GM18502 (cell line): ENCODE results near the gene UBE3C.
A peak's percentile ranks its signal among the peaks of the same experiment; 100 is the strongest.
"Not testable (repeated sequence)": the region's sequence is repeated elsewhere in the genome, so short reads cannot be mapped to it uniquely, and the experiment has no call there.

ENCODE experiments used
- ATAC-seq: cut with Tn5 transposase; IDR thresholded peaks from one replicate; pipeline ENCODE4 v1.9.1; 2021; ENCODE audit warnings: mild to moderate bottlenecking; ENCODE audit not compliant: unreplicated experiment, poor library complexity

The UBE3C gene

DNA sequence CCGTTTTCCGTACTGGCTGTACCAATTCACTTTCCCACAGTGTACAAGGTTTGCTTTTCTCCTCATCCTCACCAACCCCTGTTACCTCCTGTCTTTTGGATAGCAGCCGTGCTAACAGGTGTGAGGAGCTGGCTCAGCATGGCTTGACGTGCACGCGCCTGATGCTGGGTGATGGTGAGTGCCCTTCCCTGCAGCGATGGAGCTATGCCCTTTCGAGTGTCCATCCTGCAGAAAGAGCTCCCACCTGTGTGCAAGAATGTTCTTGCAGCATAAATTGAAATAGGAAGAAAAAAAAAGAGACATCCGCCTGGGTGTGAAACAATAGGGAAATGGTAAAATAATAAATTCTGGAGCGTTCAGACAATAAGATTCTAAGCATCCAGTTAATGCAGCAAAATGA lies 9.5 kb upstream of the UBE3C start:
- ATAC-seq: no peak

DNA sequence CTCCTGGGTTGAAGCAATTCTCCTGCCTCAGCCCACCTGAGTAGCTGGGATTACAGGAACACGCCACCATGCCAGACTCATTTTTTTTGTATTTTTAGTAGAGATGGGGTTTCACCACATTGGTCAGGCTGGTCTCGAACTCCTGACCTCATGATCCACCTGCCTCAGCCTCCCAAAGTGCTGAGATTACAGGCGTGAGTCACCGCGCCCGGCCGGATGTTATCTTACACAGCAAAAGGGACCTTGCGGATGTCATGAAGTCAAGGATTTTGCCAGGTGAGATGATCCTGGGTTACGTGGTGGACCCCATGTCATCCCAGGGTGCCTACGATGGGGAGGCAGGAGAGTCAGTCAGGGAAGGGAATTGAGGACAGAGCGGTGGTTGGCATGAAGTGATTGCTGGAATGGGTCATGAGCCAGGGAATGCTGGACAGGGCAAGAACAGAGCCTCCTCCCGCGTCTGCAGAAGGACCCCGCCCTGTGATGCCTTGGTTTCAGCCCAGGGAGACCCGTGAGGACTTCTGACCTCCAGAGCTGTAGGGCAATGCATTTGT lies 8.7 kb upstream of the UBE3C start:
- ATAC-seq: no peak

DNA sequence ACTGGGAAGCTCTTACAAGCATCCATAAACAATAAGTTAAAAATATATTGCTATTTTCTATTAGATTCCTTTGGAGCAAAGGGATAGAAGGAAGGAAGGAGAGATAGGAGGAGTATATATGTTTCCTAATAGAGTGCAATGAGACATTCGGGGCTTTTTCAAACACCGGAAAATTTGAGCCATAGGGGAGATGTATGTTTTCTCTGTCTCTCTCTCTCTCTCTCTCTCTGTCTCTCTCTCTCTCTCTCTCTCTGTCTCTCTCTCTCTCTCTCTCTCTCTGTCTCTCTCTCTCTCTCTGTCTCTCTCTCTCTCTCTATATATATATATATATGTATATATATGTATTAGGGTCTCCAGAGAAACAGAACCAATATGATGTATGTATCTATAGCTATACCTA lies 7.9 kb upstream of the UBE3C start:
- not testable (repeated sequence) for ATAC-seq

DNA sequence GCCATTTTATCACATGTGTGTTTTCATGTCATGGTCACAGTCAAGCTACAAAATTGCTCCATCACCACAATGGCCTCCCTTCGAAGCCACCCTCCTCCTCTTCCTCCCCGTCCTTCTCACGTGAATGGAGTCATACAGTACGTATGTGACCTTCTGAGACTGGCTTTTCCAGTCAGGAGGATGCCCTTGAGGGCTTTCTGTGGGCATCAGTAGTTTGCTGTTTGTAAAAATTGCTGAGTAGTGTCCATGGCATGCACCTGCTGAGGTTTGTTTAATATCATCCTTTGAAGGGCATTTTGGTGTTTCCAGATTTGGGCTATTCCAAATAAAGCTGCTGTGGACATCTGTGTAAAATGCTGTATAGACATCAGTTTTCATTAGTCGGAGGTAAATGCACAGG lies 5.9 kb upstream of the UBE3C start:
- no peak for ATAC-seq

DNA sequence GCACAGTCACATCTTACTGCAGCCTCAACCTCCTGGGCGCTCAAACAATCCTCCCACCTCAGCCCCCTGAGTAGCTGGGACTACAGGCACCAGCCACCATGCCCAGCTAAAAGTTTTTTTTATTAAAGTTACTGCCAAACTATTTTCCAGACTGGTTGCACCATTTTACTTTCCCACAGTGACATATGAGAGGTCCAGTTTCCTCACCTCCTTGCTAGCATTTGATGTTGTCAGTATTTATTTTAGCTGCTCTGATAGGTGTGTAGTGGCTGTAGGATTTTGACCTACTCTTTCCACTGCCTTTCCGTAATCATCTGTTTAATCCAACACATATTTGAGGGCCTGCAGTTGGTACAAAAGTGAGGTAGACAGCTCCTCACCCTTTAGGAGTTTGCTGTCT lies 5.4 kb upstream of the UBE3C start:
- no peak for ATAC-seq

DNA sequence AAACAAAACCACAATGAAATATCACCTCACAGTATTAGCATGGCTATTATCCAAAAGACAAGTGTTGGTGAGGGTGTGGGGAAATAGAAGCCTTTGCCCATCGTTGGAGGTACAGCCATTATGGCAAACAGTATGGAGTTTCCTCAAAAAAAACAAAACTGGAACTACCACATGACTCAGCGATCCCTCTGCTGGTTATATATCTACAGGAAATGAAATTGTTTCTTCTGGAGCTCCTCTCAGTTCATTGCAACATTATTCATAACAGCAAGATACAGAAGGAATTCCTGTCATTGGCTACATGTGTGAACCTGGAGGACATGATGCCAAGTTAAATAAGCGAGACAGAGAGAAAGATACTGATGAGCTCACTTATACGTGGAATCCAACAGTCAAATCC lies 2.4 kb upstream of the UBE3C start:
- ATAC-seq: no peak

DNA sequence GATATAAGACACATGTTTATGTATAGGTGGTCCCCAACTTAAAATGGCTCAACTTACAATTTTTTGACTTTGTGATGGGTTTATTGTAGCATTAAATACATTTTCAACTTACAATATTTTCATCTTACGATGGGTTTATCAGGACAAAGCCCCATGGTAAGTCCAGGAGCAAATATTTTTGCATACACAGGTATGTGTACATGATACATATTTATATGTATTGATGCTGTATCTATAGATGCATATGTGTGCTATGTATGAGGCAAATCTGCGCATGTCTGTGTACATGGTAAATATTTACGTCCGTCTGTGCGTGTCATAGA lies 664 bp upstream of the UBE3C start:
- ATAC-seq: no peak

DNA sequence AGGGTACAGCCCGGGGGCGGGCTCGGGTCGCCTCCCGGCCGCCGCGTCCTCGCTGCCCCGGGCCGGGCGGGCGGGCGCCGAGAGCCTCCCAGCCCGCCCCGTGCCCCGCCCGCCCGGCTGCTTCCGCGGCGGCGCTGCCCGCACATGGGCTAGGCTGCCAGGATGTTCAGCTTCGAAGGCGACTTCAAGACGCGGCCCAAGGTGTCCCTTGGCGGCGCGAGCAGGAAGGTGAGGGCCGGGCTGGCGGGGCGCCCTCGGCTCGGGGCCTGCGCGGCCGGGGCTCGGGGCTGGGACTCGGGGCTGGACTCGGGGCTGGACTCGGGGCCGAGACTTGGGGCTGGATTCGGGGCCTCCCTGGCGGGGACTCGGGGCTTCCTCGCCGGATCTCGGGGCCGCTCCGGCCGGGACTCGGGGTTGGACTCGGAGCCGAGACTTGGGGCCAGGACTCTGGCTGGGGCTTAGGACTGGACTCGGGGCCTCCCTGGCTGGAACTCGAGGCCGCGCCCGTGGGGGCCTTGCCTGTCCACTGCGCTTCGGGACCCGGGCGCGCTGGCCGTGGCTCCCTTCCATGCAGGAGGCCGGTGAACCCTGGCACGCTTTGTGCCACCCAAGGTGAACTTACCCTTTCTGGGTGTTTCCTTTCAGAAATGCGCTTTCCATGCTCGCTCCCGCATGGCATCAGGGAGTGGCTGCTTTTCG lies 534 bp downstream of the UBE3C start:
- peak; percentile 62 for ATAC-seq

DNA sequence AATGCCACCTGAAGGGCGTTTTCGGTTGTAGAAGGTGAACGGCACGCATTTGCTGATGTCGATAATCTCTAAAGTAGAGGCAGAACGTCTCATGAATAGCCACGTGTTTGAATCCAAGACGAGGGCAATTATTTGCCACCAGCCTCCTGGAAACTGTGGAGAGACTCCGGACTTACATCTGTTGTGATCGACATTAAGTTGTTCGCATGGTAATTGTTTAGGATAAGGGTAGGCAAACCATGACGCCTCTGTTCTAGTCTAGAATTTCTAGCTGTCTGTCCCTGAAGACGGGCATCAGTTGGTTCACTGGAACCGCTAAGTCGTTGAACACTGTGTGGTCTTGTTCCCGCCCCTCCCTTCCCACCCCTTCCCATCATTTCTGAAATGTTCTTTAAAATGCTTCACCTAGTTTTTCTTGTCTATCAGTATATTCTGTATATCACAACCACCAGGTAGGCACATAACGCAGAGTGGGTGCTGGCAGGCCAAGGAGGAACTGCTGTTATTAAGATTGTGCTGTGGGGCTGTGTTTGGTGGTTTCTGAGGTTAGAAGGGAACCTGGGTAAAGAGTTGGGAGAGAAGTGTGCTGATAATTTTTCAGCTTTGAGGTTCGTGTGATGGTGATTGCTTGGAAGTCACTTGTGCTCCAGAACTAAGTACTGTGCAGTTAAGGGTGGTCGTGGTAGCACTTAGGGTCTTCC lies 1.2 kb downstream of the UBE3C start:
- ATAC-seq: no peak

DNA sequence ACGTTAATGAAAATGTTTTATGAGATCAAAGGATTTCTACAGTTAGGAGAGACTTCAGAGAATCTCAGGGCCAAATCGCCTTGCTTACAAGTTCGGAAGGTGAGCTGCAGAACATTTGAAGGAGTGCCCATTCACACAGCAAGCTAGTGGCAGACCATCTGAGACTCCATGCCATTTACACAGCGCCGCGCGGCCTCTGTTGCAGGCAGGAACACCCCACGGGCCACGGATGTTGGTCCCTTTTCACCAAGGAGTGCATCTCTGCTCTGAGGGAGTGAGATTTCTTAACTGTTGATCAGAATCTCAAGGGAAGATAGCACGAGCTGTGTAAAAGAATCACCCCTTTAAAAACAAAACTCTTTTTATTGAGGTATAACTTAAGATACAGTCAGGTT lies 1.8 kb downstream of the UBE3C start:
- ATAC-seq: no peak

DNA sequence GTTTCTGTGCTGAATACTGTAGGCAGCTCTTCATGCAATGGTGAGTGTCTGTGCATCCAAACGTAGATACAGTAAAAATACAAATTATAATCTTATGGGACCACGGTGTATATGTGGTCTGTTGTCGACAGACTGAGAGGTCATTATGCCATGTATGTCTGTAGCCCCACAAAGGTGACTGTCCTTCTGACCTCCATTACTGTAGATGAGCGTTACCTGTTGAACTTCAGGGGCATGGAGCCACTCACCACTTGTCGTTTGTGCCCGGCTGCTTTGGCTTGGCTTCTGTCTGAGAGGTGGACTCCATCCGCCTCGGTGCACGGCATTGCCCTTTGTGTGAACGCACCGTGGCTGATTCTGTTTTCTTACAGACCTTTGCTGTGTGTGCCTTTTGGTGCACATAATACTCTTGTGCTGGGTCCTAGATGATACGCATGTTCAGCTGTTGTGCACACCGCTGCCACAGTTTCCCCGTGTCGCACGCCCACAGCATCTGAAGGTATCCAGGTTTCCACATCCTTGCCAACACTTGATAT lies 2.9 kb downstream of the UBE3C start:
- no peak for ATAC-seq

DNA sequence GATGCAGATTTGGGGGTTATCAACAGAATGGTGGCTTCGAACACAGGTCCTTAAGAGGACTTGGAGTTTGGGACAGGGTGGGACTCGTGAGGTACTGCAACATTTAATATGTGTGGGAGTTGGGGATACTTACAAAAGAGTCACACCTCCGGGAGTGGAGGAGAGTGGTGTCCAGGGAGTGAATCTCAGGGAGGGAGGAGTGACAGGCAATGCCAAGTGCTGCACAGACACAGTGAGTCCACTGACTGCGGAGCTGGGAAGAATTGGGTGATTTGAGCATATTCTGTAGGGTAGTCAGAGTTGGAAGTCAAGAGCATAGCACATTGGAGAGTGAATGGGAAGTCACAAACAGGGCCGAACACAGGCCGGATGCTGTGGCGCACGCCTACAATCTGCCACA lies 5.1 kb downstream of the UBE3C start:
- no peak for ATAC-seq

DNA sequence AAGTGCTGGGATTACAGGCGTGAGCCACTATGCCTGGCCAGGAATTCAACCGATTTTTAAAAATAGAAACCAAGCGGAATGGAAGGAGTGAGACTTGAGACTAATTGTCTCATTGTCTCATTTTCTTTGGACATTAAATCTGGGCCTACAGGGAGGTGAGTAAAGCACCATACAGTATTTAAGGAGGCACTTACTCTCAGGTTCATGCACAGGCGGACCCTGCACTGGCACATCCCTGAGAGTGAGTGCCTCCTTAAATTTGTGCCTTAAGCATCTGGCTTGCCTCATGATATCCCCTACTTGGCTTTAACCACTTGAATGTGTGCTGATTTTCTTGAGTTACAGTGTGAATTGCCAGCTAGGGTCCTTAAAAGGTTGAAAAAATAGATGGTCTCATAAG lies 10.6 kb downstream of the UBE3C start:
- no peak for ATAC-seq

DNA sequence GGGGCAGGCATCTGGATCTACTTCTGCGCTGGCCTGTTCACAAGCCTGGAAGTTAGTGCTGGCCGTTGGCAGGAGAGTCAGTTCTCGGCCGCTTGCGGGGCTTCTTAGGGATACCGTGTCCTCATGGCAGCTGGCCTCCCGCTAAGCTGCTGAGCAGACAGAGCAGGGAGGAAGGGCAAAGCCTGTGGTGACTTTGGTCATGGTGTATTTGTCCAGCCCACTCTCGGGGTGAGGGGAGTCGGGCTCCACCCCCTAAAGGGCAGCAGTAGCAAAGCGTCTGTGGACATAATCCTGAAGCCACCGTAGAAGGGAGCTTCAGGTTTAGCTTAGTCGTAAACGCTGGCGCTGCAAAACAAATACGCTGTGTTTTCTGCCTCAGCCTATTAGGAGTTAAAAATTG lies 12.2 kb downstream of the UBE3C start:
- ATAC-seq: no peak

DNA sequence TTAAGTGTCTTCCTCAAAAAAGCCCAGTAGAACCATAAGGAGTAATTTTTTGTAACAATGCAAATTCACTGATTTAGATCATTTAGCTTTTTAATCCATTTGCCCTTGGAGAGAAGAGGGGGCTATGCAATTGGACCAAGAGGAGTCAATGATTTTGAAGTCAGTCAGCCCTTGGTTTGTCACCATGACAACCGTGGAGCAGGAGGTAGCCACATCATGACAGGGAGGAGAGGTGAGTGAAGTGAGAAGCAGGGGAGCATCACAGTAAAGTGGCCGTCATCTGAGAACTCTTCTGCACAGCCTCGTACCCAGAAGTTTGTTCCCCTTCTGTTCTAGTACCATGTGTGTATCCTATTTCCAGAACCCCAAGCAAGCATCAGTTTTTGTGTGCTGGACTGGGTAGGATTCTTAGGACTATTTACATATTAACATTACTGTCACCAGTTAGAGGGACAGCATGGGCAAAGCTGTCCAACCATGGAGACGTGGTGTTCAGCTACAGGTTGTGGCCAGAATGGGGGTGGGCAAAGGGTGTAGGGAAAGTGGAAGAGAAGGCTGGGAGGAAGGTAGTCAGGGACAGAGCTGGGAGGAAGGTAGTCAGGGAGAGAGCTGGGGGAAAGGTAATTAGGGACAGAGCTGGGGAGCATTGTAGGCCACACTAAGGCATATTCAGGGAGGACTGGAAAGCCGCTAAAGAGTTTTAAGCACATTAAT lies 13.1 kb downstream of the UBE3C start:
- ATAC-seq: no peak

DNA sequence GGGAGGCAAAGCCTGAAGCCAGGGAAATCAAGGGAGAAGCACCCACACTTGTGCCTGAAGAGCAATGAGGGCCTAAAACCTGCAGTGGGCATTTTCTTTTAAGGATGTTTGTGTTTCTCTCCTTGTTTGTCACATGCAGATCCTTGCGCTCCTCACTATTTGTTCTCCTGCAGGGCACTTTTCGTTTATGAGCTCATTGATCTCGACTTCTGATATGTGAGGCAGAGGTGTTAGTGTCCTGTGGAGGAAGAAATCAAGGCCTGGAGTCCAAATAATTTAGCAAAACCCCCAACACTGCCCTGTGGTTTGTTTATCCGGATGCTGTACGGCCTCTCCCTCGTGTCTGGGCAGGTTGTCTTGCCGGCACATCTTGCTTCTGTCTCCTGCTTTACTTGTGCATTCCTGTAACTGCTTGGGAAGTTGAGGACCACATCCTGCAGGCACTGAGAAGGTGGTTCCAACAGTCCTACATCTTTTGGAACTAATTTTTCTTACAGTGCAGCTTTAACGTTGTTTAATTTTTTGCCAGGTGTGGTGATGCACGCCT lies 13.7 kb downstream of the UBE3C start:
- no peak for ATAC-seq

DNA sequence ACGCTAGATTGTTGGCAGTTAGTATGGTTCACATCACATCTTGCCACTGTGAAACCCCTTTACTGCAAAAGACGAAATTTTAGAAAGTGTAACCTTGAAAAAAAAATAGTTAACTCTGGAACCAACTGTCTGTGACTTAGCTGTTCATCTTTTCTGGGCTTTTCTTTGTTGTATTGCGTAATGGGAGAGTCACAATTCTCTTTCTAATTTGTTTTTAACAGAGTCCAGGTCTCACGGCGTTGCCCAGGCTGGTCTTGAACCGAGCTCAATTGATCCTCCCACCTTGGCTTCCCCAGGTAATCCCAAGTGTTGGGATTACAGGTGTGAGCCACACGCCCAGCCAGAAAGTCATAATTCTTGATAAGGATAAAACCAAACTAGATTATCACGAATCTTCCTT lies 14.5 kb downstream of the UBE3C start:
- no peak for ATAC-seq

DNA sequence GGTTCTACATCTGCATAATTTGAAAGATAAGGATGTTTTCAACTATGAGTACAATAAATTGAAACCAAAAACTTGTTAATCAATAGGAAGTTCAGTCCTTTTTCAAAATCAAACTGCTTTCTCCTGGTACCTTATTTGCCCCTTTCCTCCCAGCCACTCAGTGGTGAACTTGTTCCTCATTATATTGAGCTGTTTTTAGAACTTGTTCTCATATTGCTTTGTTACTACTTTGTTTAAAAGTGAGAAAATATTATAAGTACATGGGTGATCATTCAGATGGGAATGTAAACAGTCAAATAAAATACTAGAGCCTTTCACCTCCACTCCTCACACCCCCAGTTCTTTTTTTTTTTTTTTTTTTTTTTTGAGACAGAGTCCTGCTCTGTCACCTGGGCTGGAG lies 17.2 kb downstream of the UBE3C start:
- ATAC-seq: no peak

DNA sequence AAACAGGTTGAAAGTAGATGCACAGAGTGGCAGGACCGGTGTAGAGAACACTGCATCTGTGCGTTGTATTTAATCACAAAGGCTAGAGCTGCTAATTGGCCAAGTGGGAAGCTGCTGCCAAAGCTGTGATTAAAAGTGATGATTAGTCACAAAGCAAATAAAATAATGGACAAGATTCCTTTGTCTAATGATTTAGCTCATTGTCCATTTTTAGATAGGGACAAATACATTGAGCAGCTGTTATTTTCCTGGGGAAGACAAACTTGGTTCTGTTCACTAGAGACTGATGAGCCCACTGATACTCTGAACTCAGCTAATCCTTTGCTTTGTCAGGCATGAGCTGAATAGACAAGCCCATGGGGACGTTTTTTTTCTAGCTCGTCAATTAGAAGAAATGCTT lies 19.7 kb downstream of the UBE3C start:
- ATAC-seq: no peak

DNA sequence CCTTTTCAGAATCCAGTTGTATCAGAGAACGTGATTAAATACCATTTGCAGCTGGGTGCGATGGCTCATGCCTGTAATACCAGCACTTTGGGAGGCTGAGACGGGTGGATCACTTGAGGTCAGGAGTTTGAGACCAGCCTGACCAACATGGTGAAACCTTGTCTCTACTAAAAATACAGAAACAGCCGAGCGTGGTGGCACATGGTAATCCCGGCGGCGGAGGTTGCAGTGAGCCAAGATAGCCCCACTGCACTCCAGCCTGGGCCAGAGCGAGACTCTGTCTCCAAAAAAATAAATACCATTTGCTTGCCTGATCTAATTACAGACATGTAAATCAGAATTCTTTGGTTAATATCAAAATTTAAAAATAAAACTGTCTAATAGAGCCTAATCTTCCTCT lies 20.8 kb downstream of the UBE3C start:
- not testable (repeated sequence) for ATAC-seq

DNA sequence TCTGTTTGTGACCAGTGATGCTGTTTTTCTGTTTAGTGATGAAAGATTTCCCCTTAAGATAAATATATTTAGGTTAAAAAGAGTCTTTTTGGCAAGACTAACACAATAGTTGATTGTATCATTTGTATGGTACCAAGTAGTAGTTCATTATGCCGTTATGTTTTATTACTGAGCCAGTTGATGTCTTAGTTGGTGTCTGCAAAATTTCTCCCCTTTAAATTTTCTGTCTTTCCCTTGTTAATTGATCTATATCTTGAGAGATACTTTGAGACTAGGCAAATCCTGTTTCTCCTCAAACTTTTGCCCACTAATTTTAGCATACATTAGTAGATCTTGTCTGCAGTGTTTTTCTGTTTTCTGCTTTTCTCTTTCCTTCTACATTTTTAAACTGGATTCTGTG lies 21.7 kb downstream of the UBE3C start:
- ATAC-seq: no peak
